Breast epithelium (tissue), 3 donors: ENCODE measurements around the gene SNX27.

Experiments used
- POLR2A ChIP-seq: fragments of 450-650 bp; IDR thresholded peaks from one replicate; pipeline ENCODE4 v1.6.1; 2016; ENCODE audit warnings: antibody characterized with exemption, mild to moderate bottlenecking, moderate library complexity
- POLR2AphosphoS5 ChIP-seq, 3 donors: sonication (generic); formaldehyde crosslinking; IDR thresholded peaks; one replicate each; pipeline ENCODE4 v1.6.1; 2017; ENCODE audit warnings: antibody characterized with exemption in 3 of 3
- TF ChIP-seq, protein P1 (sequence below), 3 donors: fragments of 450-650 bp; IDR thresholded peaks; one replicate each; pipeline ENCODE4 v1.5.1; 2016 to 2017; ENCODE audit warnings: antibody characterized with exemption in 3 of 3, mild to moderate bottlenecking in 3 of 3, moderate library complexity in 3 of 3

DNA sequence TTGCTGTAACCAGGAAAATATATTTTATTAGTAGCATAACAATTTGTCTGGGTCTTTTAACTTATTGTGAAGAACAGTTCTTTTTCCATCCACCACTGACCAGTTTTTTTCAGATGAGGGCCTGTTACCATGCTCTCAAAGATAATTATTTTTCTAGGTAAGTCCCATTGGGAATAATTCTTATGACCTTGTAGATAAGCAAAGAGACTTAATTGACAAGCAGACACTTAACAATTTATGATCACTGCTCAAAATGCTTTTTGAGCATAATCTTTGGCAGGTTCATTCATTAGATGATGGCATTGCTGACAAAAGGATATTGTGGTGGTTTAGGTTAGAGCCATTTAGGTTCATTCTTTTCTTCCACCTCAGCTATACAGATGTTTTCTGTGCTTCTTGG lies 6.6 kb downstream of the SNX27 start:
- TF ChIP-seq, protein P1, sequence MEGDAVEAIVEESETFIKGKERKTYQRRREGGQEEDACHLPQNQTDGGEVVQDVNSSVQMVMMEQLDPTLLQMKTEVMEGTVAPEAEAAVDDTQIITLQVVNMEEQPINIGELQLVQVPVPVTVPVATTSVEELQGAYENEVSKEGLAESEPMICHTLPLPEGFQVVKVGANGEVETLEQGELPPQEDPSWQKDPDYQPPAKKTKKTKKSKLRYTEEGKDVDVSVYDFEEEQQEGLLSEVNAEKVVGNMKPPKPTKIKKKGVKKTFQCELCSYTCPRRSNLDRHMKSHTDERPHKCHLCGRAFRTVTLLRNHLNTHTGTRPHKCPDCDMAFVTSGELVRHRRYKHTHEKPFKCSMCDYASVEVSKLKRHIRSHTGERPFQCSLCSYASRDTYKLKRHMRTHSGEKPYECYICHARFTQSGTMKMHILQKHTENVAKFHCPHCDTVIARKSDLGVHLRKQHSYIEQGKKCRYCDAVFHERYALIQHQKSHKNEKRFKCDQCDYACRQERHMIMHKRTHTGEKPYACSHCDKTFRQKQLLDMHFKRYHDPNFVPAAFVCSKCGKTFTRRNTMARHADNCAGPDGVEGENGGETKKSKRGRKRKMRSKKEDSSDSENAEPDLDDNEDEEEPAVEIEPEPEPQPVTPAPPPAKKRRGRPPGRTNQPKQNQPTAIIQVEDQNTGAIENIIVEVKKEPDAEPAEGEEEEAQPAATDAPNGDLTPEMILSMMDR (IDR thresholded peaks at IDR 0.05) = no peak
- no peak for TF ChIP-seq POLR2AphosphoS5 (IDR thresholded peaks at IDR 0.05)
- no peak for TF ChIP-seq POLR2A
